Amniotic stem cell (primary cell): ENCODE data around the gene UTP11.
A peak's percentile ranks its signal among the peaks of the same experiment; 100 is the strongest.
"Not testable (repeated sequence)": the region's sequence is repeated elsewhere in the genome, so short reads cannot be mapped to it uniquely, and the experiment has no call there.

Experiments
- DNase-seq: peaks from one replicate; lab custom pipeline; 2025; lab: John Stamatoyannopoulos, UW

UTP11 gene

GRCh38 chr1:38012363-38013226 is at the start of gene UTP11:
UTP11 (plus strand) TSS chr1:38012734; CDS start chr1:38012803, 69 bp downstream.
- DNase-seq = peak; percentile 98

- not testable (repeated sequence) for DNase-seq
Measured at GRCh38 chr1:37964106-37964505, 48.4 kb upstream of the UTP11 start.

GRCh38 chr1:37965301-37965700 is 47.2 kb upstream of the UTP11 start:
- DNase-seq = no peak

- DNase-seq = not testable (repeated sequence)
Measured at GRCh38 chr1:37973684-37974083, 38.9 kb upstream of the UTP11 start.

GRCh38 chr1:37974567-37974966 is 38.0 kb upstream of the UTP11 start:
- no peak for DNase-seq

- peak; percentile 13 for DNase-seq
Measured at GRCh38 chr1:37975083-37975482, 37.5 kb upstream of the UTP11 start.

GRCh38 chr1:37978541-37978940 is 34.0 kb upstream of the UTP11 start:
- no peak for DNase-seq

- no peak for DNase-seq
Measured at GRCh38 chr1:37983546-37983945, 29.0 kb upstream of the UTP11 start.

- no peak for DNase-seq
Measured at GRCh38 chr1:37987679-37988078, 24.9 kb upstream of the UTP11 start.

- no peak for DNase-seq
Measured at GRCh38 chr1:37989361-37989930, 23.1 kb upstream of the UTP11 start.

GRCh38 chr1:37994886-37995566 is 17.5 kb upstream of the UTP11 start:
- DNase-seq = no peak

- peak; percentile 60 for DNase-seq
Measured at GRCh38 chr1:37995751-37996345, 16.7 kb upstream of the UTP11 start.

- DNase-seq = no peak
Measured at GRCh38 chr1:37997256-37998088, 15.1 kb upstream of the UTP11 start.

GRCh38 chr1:37998089-37998808 is 14.3 kb upstream of the UTP11 start:
- no peak for DNase-seq

GRCh38 chr1:37998913-37999429 is 13.6 kb upstream of the UTP11 start:
- no peak for DNase-seq

GRCh38 chr1:37999430-38000232 is 12.9 kb upstream of the UTP11 start:
- DNase-seq = no peak

GRCh38 chr1:38000233-38000528 is 12.4 kb upstream of the UTP11 start:
- DNase-seq = no peak

GRCh38 chr1:38000529-38001455 is 11.7 kb upstream of the UTP11 start:
- peak; percentile 38 for DNase-seq
